Measurements from ENCODE around the gene TANC1. TPM values are rescaled to one million over a fixed set of nuclear protein-coding genes. Genes with fewer than 3 reads are reported as not detected.

Gene TANC1
- total RNA-seq, 2 donors from 2014 or later, result 2.9 to 9.5 TPM

DNA sequence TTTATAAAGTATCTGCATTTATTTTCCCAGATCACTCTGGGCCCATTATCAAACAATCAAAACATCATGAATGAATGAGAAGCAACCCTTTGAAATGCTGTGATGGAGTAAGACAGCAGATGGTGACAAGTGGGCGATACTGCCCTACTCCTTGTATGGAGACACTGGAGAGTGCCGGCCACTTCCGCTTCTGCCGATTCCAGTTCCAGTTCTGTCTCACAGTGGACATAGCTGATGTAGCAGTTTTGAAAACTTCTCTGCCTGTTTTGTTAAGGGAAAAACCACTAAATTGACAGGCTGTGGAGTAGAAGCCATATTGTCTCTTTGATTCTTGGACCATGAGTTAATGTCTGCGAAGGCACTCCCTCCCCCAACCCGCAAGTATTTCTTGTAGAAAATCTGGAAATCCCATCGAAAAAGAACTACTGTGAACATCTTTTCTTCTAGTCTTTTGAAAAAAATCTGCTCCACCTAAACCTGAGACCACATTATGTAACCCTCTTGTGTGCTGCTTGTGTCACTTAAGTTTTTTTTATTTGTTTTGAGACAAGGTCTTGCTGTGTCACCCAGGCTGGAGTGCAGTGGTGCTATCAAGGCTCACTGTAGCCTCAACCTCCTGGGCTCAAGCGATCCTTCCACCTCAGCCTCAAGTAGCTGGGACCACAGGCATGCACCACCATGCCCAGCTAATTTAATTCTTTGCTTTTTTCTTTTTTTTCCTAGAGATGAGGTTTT lies 133.5 kb downstream of the TANC1 start:
- Histone ChIP-seq H3K4me1 (ENCODE audit: control insufficient read depth, insufficient read depth, low read length) (peaks cover 3% of the 10 kb centered on the region), H3K36me3 (ENCODE audit: control insufficient read depth, insufficient read depth, low read length) (peaks cover 44% of the 10 kb centered on the region), H3K4me3 (ENCODE audit: low read length) (no peak overlapping the region), H3K9me3 (ENCODE audit: control insufficient read depth, low read length) (peaks cover 2% of the 10 kb centered on the region), H3K27me3 (ENCODE audit: control insufficient read depth, insufficient read depth, low read length, poor library complexity, severe bottlenecking) (no peaks in the 10 kb centered on the region), H3K9ac (ENCODE audit: extremely low read depth, low read length, poor library complexity, severe bottlenecking) (no peak overlapping the region), H3K27ac (ENCODE audit: low read depth, low read length) (no peak overlapping the region)
- Mint-ChIP-seq H3K27me3 (ENCODE audit: insufficient read depth) (no peaks in the 10 kb centered on the region), H3K27ac (no peak overlapping the region), H3K4me3 (no peak overlapping the region), H3K9me3 (peaks cover 3% of the 10 kb centered on the region), H3K4me1 (peaks cover 3% of the 10 kb centered on the region), H3K36me3 (ENCODE audit: low read depth) (peaks cover 3% of the 10 kb centered on the region)
- DNase-seq, result no peak
- TF ChIP-seq, protein P1, sequence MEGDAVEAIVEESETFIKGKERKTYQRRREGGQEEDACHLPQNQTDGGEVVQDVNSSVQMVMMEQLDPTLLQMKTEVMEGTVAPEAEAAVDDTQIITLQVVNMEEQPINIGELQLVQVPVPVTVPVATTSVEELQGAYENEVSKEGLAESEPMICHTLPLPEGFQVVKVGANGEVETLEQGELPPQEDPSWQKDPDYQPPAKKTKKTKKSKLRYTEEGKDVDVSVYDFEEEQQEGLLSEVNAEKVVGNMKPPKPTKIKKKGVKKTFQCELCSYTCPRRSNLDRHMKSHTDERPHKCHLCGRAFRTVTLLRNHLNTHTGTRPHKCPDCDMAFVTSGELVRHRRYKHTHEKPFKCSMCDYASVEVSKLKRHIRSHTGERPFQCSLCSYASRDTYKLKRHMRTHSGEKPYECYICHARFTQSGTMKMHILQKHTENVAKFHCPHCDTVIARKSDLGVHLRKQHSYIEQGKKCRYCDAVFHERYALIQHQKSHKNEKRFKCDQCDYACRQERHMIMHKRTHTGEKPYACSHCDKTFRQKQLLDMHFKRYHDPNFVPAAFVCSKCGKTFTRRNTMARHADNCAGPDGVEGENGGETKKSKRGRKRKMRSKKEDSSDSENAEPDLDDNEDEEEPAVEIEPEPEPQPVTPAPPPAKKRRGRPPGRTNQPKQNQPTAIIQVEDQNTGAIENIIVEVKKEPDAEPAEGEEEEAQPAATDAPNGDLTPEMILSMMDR (conservative IDR thresholded peaks at IDR 0.05), result no peak
- WGBS, 2 experiments (ENCODE audit: insufficient coverage in 1 of 2, insufficient read length in 1 of 2), result 94% methylated on average over 7 of the region's 8 CpGs

DNA sequence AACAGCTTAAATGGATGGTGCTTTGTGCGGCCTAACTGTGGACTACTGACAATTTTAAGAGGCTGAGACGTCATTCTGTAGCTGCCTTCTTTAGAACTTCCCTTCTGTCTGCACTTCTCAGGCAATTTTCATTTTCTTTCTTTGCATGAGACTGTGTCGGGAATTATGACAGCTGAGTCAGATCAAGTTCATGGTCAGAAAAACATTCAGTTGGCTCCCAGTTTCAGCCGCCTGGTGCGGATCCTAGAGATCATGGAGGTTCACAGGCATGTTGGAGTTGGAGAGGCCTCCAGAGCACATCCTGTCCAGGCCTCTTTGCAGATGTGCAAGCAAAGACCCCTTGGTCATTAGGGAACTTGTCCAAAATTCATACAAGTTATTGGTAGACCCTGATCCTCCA lies 135.0 kb downstream of the TANC1 start:
- peaks cover 6% of the 10 kb centered on the region for H3K4me1 Mint-ChIP-seq
- WGBS, 2 experiments (ENCODE audit: insufficient coverage in 1 of 2, insufficient read length in 1 of 2), result 94 to 100% methylated on average over 1 to 5 of the region's 5 CpGs

DNA sequence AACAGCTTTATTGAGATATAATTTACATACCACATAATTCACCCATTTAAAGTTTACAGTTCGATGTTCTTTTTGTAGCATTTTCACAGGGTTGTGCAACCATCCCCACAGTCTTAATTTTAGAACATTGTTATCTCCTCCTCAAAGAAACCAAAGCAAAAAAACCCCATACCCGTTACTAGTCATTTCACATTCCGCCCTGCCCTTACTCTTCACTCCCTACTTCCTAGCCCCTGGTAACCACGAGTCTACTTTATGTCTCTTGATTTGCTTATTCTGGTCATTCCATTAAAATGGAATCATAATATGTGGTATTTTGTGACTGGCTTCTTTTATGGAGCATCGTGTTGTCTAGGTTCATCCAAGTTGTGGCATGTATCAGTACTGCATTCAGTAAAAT lies 137.7 kb downstream of the TANC1 start:
- H3K4me1 ChIP-seq (ENCODE audit: control insufficient read depth, insufficient read depth, low read length), result no peaks in the 10 kb centered on the region
- TF ChIP-seq, protein P1 (conservative IDR thresholded peaks at IDR 0.05), result no peak
- no peak overlapping the region for H3K9ac ChIP-seq (ENCODE audit: extremely low read depth, low read length, poor library complexity, severe bottlenecking)
- peaks cover 3% of the 10 kb centered on the region for H3K4me1 Mint-ChIP-seq
- no peak overlapping the region for H3K27ac Mint-ChIP-seq
- no peak overlapping the region for H3K27ac ChIP-seq (ENCODE audit: low read depth, low read length)
- no peaks in the 10 kb centered on the region for H3K27me3 Mint-ChIP-seq (ENCODE audit: insufficient read depth)
- DNase-seq, result no peak
- no peak overlapping the region for H3K4me3 ChIP-seq (ENCODE audit: low read length)
- H3K4me3 Mint-ChIP-seq, result no peak overlapping the region
- no peaks in the 10 kb centered on the region for H3K9me3 ChIP-seq (ENCODE audit: control insufficient read depth, low read length)
- no peaks in the 10 kb centered on the region for H3K27me3 ChIP-seq (ENCODE audit: control insufficient read depth, insufficient read depth, low read length, poor library complexity, severe bottlenecking)
- peaks cover 23% of the 10 kb centered on the region for H3K36me3 ChIP-seq (ENCODE audit: control insufficient read depth, insufficient read depth, low read length)
- no peaks in the 10 kb centered on the region for H3K9me3 Mint-ChIP-seq
- whole genome bisulfite sequencing, 2 experiments (ENCODE audit: insufficient coverage in 1 of 2, insufficient read length in 1 of 2), result 91 to 100% methylated on average over 2 to 5 of the region's 5 CpGs
- no peaks in the 10 kb centered on the region for H3K36me3 Mint-ChIP-seq (ENCODE audit: low read depth)

More for the DNA sequence above, 135.0 kb downstream of the TANC1 start:
- Histone ChIP-seq H3K27ac (ENCODE audit: low read depth, low read length) (no peak overlapping the region), H3K9ac (ENCODE audit: extremely low read depth, low read length, poor library complexity, severe bottlenecking) (no peak overlapping the region), H3K27me3 (ENCODE audit: control insufficient read depth, insufficient read depth, low read length, poor library complexity, severe bottlenecking) (no peaks in the 10 kb centered on the region), H3K4me1 (ENCODE audit: control insufficient read depth, insufficient read depth, low read length) (peaks cover 3% of the 10 kb centered on the region), H3K36me3 (ENCODE audit: control insufficient read depth, insufficient read depth, low read length) (peaks cover 39% of the 10 kb centered on the region), H3K4me3 (ENCODE audit: low read length) (no peak overlapping the region), H3K9me3 (ENCODE audit: control insufficient read depth, low read length) (no peaks in the 10 kb centered on the region)
- Mint-ChIP-seq H3K27me3 (ENCODE audit: insufficient read depth) (no peaks in the 10 kb centered on the region), H3K36me3 (ENCODE audit: low read depth) (no peaks in the 10 kb centered on the region), H3K4me3 (no peak overlapping the region), H3K9me3 (no peaks in the 10 kb centered on the region), H3K27ac (no peak overlapping the region)
- TF ChIP-seq, protein P1 (conservative IDR thresholded peaks at IDR 0.05), result no peak
- DNase-seq, result no peak
